Spleen (tissue), 11 donors: ENCODE measurements around the gene PIGH. TPM values are rescaled to one million over a fixed set of nuclear protein-coding genes. Genes with fewer than 3 reads are reported as not detected.
"Not testable (repeated sequence)": the region's sequence is repeated elsewhere in the genome, so short reads cannot be mapped to it uniquely, and the experiment has no call there.

Experiments used
- DNase-seq: peaks from one replicate; pipeline ENCODE4 v3.0.0-alpha.2; 2020
- H3K27ac ChIP-seq, 8 donors: fragments of 200-600 bp; sonication (generic) in 7 of 8; 1 replicate in 4 of 8; 2 replicates in 4 of 8; pipeline versions ENCODE4 v1.5.0 to v1.8.0; 2016 to 2021; ENCODE audit warnings: inconsistent platforms in 4 of 8, mild to moderate bottlenecking in 4 of 8, moderate library complexity in 1 of 8
- H3K27me3 ChIP-seq, 7 donors: fragments of 200-600 bp; sonication (generic) in 6 of 7; replicated peaks in 1 of 7; 1 replicate in 4 of 7; 2 replicates in 3 of 7; pipeline versions ENCODE4 v1.5.0 to v1.8.0; 2016 to 2021; ENCODE audit warnings: inconsistent platforms in 3 of 7, mild to moderate bottlenecking in 1 of 7
- H3K36me3 ChIP-seq, 6 donors: fragments of 200-600 bp; sonication (generic) in 5 of 6; 1 replicate in 4 of 6; 2 replicates in 2 of 6; pipeline versions ENCODE4 v1.5.0 to v1.8.0; 2016 to 2021; ENCODE audit warnings: inconsistent platforms in 2 of 6
- H3K4me1 ChIP-seq, 6 donors: fragments of 200-600 bp; sonication (generic) in 5 of 6; 1 replicate in 3 of 6; 2 replicates in 3 of 6; pipeline versions ENCODE4 v1.5.0 to v1.8.0; 2016 to 2021; ENCODE audit warnings: inconsistent platforms in 3 of 6
- H3K4me3 ChIP-seq, 8 donors: fragments of 200-600 bp; sonication (generic) in 7 of 8; 1 replicate in 4 of 8; 2 replicates in 4 of 8; pipeline versions ENCODE4 v1.5.0 to v1.8.0; 2016 to 2021; ENCODE audit warnings: inconsistent platforms in 4 of 8, mild to moderate bottlenecking in 4 of 8, moderate library complexity in 2 of 8
- H3K9me3 ChIP-seq, 8 donors: fragments of 200-600 bp; sonication (generic) in 7 of 8; 1 replicate in 4 of 8; 2 replicates in 4 of 8; pipeline versions ENCODE4 v1.5.0 to v1.8.0; 2016 to 2021; ENCODE audit warnings: inconsistent platforms in 4 of 8
- POLR2A ChIP-seq, 3 donors: fragments of 450-650 bp; IDR thresholded peaks; one replicate each; pipeline ENCODE4 v1.5.1; 2017; ENCODE audit warnings: antibody characterized with exemption in 3 of 3, mild to moderate bottlenecking in 1 of 3
- POLR2AphosphoS5 ChIP-seq, 3 donors: sonication (generic); formaldehyde crosslinking; IDR thresholded peaks; one replicate each; pipeline ENCODE4 v1.5.1; 2017; ENCODE audit warnings: antibody characterized with exemption in 3 of 3
- WGBS, 5 donors: extraction: QIAGEN DNeasy Blood & Tissue Kit in 3 of 5; methylation state at CpG; one replicate each; pipeline versions ENCODE4 v1.1.5 to v1.1.7; 2013 to 2018; 5-methylcytosine and 5-hydroxymethylcytosine counted together
- intact Hi-C: fragments of 100-400 bp; cut with DNase I; formaldehyde crosslinking; loops from one replicate; pipeline ENCODE4 v1.15.0; 2023; ENCODE audit warnings: low total_unique reads
- polyA plus RNA-seq, 3 donors: library from polyadenylated mRNA; stranded (reverse); fragments of 200-250 nt; gene quantifications; one replicate each; pipeline ENCODE4 v1.2.1, GENCODE V29; 2013
- total RNA-seq, 7 donors: library from RNA; depleted of rRNA in 3 of 7; stranded (reverse); fragments of >200 nt in 3 of 7; fragmentation: NEBNext Ultra II Directional in 4 of 7; extraction: Animal tissue kit (Norgen Biotek cat#: 25700) in 4 of 7; gene quantifications; one replicate each; pipeline versions ENCODE4 v1.1.0 to v1.2.1, GENCODE V29; 2016 to 2021
- TF ChIP-seq, protein P1 (sequence below), 11 experiments: fragments of 200-600 bp in 7 of 11; fragments of 450-650 bp in 4 of 11; sonication (generic) in 4 of 11; IDR thresholded peaks in 8 of 11; conservative IDR thresholded peaks in 3 of 11; 1 replicate in 7 of 11; 2 replicates in 4 of 11; pipeline versions ENCODE4 v1.4.0 to v1.8.0; 2016 to 2021; ENCODE audit warnings: antibody characterized with exemption in 11 of 11, inconsistent platforms in 4 of 11, mild to moderate bottlenecking in 1 of 11
- donor health status: healthy with polysubstance abuse.
- donor health status: DM: no; HTN: no; CAD: no; lungs with moderate emphysema.
- donor health status: DM: no; HTN: no; CAD: no.
- donor health status: Bipolar disorder and iron deficiency.
- donor health status: healthy.
- donor health status: DM: no; HTN: no; CAD: no.
- donor health status: DM: yes; HTN: yes; CAD: no.

The PIGH gene
- total and polyA plus RNA-seq, 10 donors = 16.3 to 43.1 (median 24.1) TPM

DNA sequence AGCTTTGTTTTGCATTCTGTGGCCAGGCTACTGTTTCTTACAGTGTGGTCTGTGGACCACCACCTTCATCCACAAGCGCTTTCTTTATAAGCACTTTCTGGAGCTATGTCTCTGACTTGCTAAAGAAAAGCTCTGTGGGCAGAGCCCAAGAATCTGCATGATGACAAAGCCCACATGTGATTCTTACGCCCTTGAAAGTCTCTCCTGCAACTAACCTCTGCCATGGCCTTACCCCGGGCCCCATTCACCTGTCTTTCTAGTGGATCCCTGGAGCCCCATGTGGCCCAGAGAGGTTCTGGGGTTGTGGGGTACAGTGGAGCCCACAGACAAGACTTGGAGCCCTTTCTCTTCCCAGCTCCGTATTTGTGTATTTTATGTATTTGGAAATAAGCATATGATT, 50.3 kb downstream of the PIGH start:
- Histone ChIP-seq H3K4me1 (no peaks in the 10 kb centered on the region), H3K36me3 (no peaks in the 10 kb centered on the region), H3K4me3 (no peak overlapping the region), H3K27ac (no peak overlapping the region), H3K9me3 (peaks cover 0 to 6% (median 0%) of the 10 kb centered on the region in 8 donors), H3K27me3 (no peaks in the 10 kb centered on the region)
- 86 to 99% (median 92%) methylated on average over 4 of the region's 4 CpGs for WGBS, 5 donors
- no peak for TF ChIP-seq POLR2A (IDR thresholded peaks at IDR 0.05)
- no peak for TF ChIP-seq POLR2AphosphoS5 (IDR thresholded peaks at IDR 0.05)
- TF ChIP-seq, protein P1, sequence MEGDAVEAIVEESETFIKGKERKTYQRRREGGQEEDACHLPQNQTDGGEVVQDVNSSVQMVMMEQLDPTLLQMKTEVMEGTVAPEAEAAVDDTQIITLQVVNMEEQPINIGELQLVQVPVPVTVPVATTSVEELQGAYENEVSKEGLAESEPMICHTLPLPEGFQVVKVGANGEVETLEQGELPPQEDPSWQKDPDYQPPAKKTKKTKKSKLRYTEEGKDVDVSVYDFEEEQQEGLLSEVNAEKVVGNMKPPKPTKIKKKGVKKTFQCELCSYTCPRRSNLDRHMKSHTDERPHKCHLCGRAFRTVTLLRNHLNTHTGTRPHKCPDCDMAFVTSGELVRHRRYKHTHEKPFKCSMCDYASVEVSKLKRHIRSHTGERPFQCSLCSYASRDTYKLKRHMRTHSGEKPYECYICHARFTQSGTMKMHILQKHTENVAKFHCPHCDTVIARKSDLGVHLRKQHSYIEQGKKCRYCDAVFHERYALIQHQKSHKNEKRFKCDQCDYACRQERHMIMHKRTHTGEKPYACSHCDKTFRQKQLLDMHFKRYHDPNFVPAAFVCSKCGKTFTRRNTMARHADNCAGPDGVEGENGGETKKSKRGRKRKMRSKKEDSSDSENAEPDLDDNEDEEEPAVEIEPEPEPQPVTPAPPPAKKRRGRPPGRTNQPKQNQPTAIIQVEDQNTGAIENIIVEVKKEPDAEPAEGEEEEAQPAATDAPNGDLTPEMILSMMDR (IDR thresholded peaks at IDR 0.05 in 8 of 11, conservative IDR thresholded peaks at IDR 0.05 in 3 of 11) = no peak
- intact Hi-C loops = no loop called here
- DNase-seq = no peak

GRCh38 chr14:67547224-67547780, 52.8 kb downstream of the PIGH start:
- TF ChIP-seq POLR2AphosphoS5 (IDR thresholded peaks at IDR 0.05) (no peak), POLR2A (IDR thresholded peaks at IDR 0.05) (no peak)
- TF ChIP-seq, protein P1 (IDR thresholded peaks at IDR 0.05 in 8 of 11, conservative IDR thresholded peaks at IDR 0.05 in 3 of 11) = no peak

DNA sequence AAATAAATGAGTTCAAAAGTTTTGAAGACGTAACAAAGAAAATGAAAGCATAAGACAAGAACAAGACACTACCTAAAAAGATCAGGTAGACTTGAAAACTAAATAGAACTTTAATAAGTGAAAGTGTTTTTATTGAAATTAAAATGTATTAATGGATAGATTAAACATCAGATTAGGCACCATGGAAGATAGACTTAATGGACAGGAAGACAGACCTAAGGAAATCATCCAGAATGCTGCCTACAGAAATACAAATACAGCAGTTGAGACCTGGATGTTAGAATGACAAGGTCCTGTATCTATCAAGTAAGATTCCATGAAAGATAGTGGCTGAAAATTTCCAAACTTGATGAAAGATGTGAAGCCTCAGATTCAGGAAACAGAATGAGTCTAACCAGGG, 55.5 kb downstream of the PIGH start:
- no peak for DNase-seq
- TF ChIP-seq POLR2A (IDR thresholded peaks at IDR 0.05) (no peak), POLR2AphosphoS5 (IDR thresholded peaks at IDR 0.05) (no peak)
- TF ChIP-seq, protein P1 (IDR thresholded peaks at IDR 0.05 in 8 of 11, conservative IDR thresholded peaks at IDR 0.05 in 3 of 11) = no peak
- Histone ChIP-seq H3K36me3 (no peaks in the 10 kb centered on the region), H3K4me3 (no peak overlapping the region), H3K27me3 (peaks cover 0 to 25% (median 0%) of the 10 kb centered on the region in 7 donors), H3K9me3 (peaks cover 0 to 8% (median 0%) of the 10 kb centered on the region in 8 donors), H3K4me1 (peaks cover 0 to 11% (median 0%) of the 10 kb centered on the region in 6 donors), H3K27ac (no peak overlapping the region)
- 88 to 100% (median 94%) methylated on average over 1 of the region's 1 CpG for WGBS, 5 donors
- intact Hi-C loops = no loop called here

More at GRCh38 chr14:67547224-67547780, 52.8 kb downstream of the PIGH start:
- intact Hi-C loops = no loop called here
- Histone ChIP-seq H3K36me3 (no peaks in the 10 kb centered on the region), H3K4me3 (no peak overlapping the region), H3K4me1 (peaks cover 0 to 2% (median 0%) of the 10 kb centered on the region in 6 donors), H3K27ac (no peak overlapping the region), H3K27me3 (peaks cover 0 to 12% (median 0%) of the 10 kb centered on the region in 7 donors), H3K9me3 (peaks cover 0 to 8% (median 0%) of the 10 kb centered on the region in 8 donors)
- WGBS, 5 donors = 88 to 97% (median 92%) methylated on average over 5 of the region's 5 CpGs
- DNase-seq = no peak

- Histone ChIP-seq H3K27me3 (peaks cover 0 to 25% (median 0%) of the 10 kb centered on the region in 7 donors), H3K4me1 (peaks cover 0 to 11% (median 0%) of the 10 kb centered on the region in 6 donors)
- intact Hi-C loops, H3K4me3 ChIP-seq, H3K27ac ChIP-seq, H3K36me3 ChIP-seq, H3K9me3 ChIP-seq, DNase-seq: not testable (repeated sequence)
- 92 to 96% (median 94%) methylated on average over 13 of the region's 13 CpGs for WGBS, 5 donors
Measured at GRCh38 chr14:67542620-67543019, 57.4 kb downstream of the PIGH start.
